HG03095 (cell line): ENCODE data around the gene PPP2R3B.
"Not testable (repeated sequence)": the region's sequence is repeated elsewhere in the genome, so short reads cannot be mapped to it uniquely, and the experiment has no call there.

Experiments
- ATAC-seq: cut with Tn5 transposase; IDR thresholded peaks from one replicate; pipeline ENCODE4 v1.9.1; 2021; ENCODE audit warnings: moderate library complexity; ENCODE audit not compliant: unreplicated experiment

The PPP2R3B gene

DNA sequence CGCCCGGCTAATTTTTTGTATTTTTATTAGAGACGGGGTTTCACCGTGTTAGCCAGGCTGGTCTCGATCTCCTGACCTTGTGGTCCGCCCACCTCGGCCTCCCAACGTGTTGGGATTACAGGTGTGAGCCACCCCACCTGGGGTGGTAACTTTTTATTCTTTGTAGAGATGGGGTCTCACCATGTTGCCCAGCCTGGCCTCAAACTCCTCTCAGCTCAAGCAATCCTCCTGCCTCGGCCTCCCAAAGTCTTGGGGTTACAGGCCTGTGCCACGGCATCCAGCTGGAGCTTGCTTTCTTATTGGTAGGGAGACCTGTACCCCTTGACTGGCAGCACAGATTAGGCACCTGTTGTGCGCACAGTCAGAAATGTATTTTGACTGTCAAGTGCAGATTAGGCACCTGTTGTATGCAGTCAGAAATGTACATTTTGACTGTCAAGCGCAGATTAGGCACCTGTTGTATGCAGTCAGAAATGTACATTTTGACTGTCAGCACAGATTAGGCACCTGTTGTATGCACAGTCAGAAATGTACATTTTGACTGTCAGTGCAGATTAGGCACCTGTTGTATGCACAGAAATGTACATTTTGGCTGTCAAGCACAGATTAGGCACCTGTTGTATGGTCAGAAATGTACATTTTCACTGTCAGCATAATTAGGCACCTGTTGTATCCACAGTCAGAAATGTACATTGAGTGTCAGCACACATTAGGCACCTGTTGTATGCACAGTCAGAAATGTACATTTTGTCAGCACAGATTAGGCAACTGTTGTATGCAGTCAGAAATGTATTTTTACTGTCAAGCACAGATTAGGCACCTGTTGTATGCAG is 80.7 kb downstream of the PPP2R3B start:
- ATAC-seq = not testable (repeated sequence)

DNA sequence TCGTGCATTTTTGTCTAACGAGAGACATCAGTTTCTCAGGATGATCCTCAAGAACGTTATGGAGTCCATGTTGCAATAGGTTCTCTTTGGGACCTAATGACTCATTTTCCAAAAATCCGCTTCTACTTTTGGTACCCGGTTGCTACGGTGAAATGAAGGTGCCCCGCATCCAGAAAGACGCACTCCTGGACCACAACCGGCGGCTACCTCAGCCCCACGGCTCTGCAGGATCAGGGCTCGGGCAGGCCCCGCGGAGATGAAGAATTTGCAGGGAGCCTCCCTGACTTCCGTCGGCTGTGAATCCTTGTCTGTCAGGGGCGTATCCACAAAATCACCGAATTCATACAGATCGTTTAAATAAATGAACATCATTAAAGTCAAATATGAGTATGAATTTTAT is 83.7 kb downstream of the PPP2R3B start:
- ATAC-seq = no peak

DNA sequence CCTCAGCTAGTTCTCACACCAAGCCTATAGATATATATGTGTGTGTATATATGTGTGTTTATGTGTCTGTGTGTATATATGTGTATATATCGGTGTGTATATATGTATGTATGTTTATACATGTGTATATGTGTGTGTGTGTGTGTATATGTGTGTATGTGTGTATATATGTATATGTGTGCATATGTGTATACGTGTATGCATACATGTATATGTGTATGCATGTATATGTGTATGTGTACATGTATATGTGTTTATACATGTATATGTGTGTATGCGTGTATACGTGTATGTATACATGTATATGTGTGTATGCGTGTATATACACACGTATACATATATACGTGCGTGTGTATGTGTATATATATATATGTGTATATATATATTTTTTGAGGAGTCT is 86.4 kb downstream of the PPP2R3B start:
- ATAC-seq = no peak

DNA sequence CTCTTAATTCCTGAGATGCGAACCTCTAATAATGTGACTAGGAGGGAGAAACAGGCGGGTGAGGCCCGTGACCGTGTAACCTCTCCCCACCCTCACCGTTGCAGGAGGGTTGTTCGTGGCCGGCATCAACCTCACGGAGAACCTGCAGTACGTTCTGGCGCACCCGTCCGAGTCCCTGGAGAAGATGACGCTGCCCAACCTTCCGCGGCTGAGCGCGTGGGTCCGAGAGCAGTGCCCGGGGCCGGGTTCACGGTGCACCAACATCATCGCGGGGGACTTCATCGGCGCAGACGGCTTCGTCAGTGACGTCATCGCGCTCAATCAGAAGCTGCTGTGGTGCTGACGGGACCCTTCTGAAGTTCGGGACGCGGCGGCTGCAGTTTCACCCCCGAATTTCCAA is 87.7 kb downstream of the PPP2R3B start:
- no peak for ATAC-seq

DNA sequence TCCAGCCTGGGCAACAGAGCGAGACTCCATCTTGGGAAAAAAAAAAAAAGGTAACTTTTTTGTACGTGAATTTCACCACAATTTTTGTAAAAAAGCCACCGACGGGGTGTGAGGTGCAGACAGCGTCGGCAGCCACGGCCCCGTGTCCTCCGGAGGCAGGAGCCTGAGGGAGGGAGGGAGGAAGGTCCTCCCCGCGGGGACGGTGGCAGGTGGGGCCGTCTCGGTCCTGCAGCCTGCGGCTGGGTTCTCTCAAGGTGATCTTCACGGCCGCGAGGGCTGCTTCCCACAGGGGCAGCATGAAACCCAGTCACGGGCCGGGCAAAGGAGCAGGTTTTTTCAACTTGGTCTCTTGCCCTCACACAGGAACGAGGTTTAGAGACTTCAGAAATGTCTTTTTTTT is 91.6 kb downstream of the PPP2R3B start:
- ATAC-seq = no peak

DNA sequence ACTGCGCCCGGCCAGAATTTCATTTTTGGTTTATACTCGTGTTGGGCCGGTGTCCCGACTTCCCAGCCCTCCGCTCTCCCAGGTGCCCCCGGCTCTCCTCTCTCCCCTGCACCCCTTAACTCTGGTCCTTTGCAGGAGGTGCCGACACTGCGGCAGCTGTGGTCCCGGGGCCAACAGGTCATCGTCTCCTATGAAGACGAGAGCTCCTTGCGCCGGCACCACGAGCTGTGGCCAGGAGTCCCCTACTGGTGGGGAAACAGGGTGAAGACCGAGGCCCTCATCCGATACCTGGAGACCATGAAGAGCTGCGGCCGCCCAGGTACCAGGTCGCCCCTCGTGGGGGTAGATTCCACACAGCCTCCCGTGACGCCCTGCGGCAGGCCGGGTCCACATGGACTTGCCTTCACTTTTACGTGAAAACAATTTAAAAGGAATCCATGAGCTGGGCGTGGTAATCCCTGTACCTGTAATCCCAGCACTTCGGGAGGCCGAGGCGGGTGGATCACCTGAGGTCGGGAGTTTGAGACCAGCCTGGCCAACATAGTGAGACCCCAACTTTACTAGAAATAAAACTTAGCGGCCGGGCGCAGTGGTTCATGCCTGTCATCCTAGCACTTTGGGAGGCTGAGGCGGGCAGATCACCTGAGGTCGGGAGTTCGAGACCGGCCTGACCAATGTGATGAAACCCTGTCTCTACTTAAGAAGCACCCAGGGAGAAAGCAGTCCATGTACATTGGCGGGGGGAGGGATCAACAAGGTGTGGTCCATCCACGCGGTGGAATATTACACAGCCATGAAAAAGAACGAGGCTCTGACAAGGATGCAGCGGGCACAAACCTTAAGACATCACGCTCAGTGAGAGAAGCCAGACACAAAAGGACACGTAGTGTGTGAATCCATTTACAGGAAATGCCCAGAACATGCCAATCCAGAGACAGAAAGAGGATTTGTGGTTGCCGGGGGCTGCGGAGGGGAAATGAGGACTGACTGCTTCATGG is 93.5 kb downstream of the PPP2R3B start:
- no peak for ATAC-seq

DNA sequence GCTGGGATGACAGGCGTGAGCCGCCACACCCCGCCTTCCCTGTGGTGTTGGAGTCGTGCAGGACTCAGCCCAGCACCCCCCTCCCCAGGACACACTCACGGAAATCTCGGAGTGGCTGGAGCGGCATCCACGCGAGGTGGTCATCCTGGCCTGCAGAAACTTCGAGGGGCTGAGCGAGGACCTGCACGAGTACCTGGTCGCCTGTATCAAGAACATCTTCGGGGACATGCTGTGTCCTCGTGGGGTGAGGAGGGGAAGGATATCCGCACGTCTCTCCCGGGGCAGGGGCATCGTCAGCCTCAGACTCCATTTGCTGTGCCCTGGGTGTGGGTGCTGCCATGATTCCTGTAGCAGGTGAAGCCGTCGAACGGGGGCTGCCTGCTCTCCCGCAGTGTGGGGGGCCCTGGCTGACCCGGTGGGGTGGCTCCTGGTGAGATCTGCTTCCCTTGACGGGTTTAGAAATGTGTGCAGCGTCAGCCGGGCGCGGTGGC is 95.3 kb downstream of the PPP2R3B start:
- ATAC-seq = no peak

DNA sequence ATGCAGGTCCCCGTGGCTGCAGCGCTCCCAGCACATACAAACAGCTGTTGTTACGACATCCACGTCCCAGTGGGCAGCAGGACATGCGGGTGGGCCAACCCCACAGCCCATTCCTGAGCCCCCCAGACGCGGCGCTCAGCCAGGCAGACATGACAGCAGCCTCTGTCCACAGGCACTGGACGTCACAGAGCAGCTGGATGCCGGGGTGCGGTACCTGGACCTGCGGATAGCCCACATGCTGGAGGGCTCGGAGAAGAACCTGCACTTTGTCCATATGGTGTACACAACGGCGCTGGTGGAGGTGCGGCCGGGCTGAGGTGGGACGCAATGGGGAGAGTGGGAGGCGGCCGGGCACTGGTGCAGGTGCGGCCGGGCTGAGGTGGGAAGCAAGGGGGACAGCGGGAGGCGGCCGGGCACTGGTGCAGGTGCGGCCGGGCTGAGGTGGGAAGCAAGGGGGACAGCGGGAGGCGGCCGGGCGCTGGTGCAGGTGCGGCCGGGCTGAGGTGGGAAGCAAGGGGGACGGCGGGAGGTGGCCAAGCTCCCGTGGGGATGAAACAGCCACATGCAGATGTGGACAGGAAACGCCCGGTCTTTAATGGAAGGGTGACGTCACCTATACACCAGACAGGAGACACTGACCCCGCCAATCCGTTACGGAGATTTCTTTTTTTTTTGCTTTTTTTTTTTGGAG is 96.1 kb downstream of the PPP2R3B start:
- no peak for ATAC-seq

DNA sequence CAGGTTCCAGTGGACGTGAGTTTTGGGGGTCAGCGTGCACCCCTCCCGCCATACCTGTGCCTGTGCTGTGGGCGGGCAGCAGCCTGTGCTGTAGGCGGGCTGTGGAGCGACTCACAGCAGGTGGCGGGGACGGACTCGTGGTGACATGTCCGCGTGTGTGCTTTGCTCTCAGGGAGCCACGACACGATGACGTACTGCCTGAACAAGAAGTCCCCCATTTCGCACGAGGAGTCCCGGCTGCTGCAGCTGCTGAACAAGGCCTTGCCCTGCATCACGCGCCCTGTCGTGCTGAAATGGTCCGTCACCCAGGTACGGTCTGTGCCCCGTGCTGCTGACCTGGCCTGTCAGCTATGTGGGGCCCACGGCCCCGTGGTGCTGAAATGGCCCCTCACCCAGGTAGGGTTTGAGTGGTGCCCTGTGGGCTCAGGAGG is 98.1 kb downstream of the PPP2R3B start:
- ATAC-seq = no peak

DNA sequence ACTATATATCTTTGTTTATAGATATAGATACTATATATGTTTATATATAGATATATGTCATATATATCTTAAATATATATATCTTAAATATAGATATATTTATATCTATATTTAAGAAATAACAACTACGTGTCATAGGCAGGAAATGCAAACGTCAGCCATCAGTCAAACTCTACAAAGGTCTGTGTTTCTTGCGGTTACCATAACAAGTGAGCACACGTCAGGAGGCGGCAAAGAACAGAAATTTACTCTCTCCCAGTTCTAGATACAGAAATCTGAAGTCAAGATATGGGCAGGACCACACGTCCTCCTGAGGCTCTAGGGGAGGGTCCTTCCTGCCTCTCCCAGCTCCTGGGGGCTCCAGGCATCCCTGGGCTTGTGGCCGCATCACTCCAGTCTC is 99.0 kb downstream of the PPP2R3B start:
- ATAC-seq = no peak

DNA sequence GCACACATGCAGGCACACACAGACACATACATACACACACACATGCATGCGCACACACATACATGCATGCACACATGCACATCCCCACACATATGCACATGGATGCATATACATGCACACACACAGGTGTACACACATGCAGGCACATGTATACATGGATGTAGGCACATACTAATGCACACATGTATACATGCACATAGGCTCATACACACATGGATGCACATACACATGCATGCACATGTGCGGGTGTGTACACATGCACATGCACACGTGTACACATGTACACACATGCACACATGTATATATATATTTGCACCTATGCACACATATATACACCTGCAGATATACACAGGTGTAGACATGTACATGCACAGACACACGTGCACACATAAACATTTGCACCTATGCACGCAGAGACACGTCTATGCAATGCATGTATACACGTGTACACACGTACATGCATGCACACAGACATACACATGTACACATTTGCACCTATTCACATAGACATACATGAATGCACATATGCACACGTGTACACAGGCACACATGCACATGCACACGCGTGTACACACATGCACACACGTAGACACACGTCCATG is 101.5 kb downstream of the PPP2R3B start:
- no peak for ATAC-seq
